NCI-H510A treated with DMSO at 0.1 percent for 48 hours (cell line): ENCODE data around the gene PKP3.
"Not testable (repeated sequence)": the region's sequence is repeated elsewhere in the genome, so short reads cannot be mapped to it uniquely, and the experiment has no call there.

Experiments used
- DNase-seq: peaks from one replicate; lab custom pipeline; 2025; lab: John Stamatoyannopoulos, UW

Gene PKP3

GRCh38 chr11:396948-397548, 3.0 kb downstream of the PKP3 start:
- no peak for DNase-seq

- no peak for DNase-seq
Observed at GRCh38 chr11:398826-399225, 4.8 kb downstream of the PKP3 start.

- DNase-seq: no peak
Observed at GRCh38 chr11:399731-400211, 5.8 kb downstream of the PKP3 start.

- no peak for DNase-seq
Observed at GRCh38 chr11:400241-400689, 6.3 kb downstream of the PKP3 start.

- DNase-seq: not testable (repeated sequence)
Observed at GRCh38 chr11:401196-401595, 7.2 kb downstream of the PKP3 start.

GRCh38 chr11:403021-403760, 9.2 kb downstream of the PKP3 start:
- no peak for DNase-seq

GRCh38 chr11:403761-404431, 9.9 kb downstream of the PKP3 start:
- DNase-seq: no peak

- DNase-seq: no peak
Observed at GRCh38 chr11:404551-405264, 10.7 kb downstream of the PKP3 start.

GRCh38 chr11:405323-405953, 11.4 kb downstream of the PKP3 start:
- DNase-seq: no peak

GRCh38 chr11:405954-406795, 12.2 kb downstream of the PKP3 start:
- DNase-seq: no peak

GRCh38 chr11:406796-407650, 13.0 kb downstream of the PKP3 start:
- no peak for DNase-seq

GRCh38 chr11:407651-408123, 13.7 kb downstream of the PKP3 start:
- DNase-seq: no peak

- no peak for DNase-seq
Observed at GRCh38 chr11:408154-409007, 14.4 kb downstream of the PKP3 start.

- DNase-seq: no peak
Observed at GRCh38 chr11:409008-409599, 15.1 kb downstream of the PKP3 start.

- DNase-seq: no peak
Observed at GRCh38 chr11:409600-410483, 15.8 kb downstream of the PKP3 start.

- DNase-seq: not testable (repeated sequence)
Observed at GRCh38 chr11:410711-411110, 16.7 kb downstream of the PKP3 start.

GRCh38 chr11:411520-411919, 17.5 kb downstream of the PKP3 start:
- not testable (repeated sequence) for DNase-seq
